HG03025 (cell line): Measurements from ENCODE around the gene SLCO2A1.

ENCODE experiments used
- ATAC-seq: cut with Tn5 transposase; IDR thresholded peaks from one replicate; pipeline ENCODE4 v1.9.1; 2021; ENCODE audit warnings: mild to moderate bottlenecking, moderate library complexity; ENCODE audit not compliant: unreplicated experiment, low FRiP score

SLCO2A1 gene

GRCh38 chr3:134061401-134061800 lies 31.7 kb upstream of the SLCO2A1 start:
- no peak for ATAC-seq

DNA sequence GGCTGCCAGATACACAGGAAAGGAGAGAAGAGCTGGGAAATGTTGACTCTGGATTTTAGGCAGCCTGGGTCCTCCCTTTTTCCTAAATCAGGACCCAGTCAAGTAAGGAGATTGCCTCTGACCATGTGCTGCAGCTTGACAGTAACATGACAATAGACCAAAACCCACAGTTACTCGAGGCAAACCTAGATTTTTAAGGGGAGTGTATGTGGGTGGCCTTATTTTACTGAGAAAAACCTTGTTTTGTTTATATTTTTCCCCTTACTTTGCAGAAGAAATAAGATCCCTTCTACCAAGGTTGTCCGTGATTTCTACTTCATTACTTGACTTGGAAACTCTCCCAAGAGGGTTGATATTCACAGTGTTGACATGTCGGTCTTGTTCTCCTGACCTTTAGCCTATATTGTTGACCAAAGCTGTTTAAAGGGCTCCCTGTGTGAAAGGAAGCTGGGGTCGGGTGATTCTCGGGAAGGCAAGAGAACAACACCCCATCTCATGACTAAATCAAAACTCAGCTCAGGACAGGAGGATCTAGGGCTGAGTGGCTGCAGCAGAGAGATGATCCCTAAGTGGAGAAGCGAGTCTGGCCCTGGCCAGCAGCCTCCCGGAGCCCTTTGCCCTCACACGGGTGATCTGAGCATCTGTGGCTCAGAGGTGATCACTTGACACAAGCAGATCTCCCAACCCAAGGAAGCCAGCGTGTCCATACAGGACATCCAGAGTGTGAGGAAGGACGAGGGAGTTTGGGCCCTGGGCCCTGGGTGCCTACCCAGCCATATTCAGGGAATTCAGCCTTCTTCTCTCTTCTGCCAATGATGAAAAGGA lies 31.0 kb upstream of the SLCO2A1 start:
- ATAC-seq, result no peak

DNA sequence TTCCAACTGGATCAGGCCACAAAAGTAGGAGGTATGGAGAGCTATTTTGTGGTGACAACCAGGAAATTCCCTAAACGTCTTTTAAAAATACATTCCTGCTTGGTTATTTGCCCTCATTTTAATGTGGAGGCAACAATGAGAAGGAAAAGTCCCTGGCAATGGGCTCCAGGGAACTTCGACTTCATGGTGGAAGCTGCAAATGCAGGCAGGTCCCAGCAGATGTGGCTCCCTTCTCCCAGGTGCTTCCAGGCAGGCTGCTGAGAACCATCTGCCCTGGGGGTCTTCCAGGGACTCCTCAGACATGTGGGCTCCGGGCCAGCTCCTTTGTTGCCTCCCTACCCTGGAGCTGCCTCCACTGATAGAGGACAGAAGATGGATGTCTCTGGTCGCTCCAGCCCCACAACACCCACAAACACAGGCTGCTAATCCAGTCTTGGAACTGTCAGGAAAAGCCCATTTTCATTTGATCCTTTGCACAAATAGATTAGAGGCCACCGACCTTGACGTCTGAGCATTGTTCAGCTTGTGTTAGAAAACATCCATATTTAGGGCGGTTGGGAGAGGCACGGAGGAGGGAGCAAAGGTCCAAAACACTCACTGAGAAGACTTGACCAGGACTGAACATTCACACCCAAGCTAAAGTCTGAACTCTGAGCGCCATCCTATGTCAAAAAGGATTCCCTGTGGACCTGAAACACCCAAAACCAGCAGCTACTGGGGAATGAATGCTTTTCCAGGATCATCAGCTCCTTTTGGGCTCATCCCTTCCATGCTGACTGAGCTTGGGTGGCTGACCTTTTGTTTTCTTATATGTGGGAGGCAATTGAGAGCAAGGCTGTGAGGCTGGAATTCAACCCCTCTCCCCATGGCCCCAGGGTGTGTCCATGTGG lies 30.2 kb upstream of the SLCO2A1 start:
- ATAC-seq, result no peak

- ATAC-seq, result no peak
Measured at GRCh38 chr3:134059035-134059601, 29.4 kb upstream of the SLCO2A1 start.

DNA sequence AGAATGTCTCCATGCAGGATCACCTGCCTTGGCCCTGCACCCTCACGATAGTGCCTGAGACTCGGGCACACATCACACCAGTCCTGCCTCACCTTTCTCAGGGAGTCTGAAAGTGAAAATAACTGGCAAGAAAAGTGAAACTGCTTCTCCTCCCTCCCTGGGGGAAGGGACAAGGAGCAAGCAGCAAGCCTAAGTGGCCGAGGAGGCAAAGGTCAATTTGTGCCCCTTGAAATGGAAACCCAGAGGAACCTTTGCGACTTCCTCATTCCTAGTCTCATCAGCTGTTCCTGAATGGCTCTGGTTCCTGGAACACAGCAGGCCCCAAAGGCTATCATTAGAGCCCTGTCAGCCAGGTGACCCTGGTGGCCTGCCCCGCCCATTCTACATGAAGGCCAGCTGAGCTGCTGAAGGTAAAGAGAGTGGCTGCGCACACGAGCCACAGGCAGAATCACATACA lies 28.0 kb upstream of the SLCO2A1 start:
- no peak for ATAC-seq

DNA sequence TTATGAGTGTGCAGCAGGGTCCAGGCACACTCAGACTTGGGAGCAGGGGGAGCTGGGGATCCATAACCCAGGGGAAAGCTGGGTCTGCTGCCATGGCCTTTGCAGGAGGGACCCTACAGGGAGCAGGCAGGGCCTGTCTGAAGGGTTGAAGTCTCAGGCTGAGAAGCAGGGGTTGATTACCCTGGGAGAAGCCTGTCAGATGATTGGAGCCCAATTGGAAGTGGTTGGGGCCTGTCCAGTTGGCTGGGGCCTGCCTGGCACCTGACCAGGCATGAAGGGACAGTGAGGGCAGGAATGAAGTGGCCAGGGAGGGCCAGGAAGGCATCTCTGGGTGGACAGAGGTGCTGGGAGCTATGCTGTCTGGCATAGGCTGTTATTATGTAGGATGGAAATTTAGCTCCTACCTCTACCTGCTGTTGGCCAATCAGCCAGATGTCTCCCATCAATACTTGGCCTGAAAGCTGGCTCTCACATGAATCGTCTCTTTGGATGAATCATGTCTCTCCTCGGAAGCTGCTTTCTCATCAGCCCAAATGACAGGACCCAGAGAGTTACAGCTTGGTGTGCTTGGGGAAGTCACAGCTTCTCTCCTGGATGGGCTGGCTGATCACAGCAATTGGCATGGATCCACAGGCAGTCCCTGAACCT lies 27.4 kb upstream of the SLCO2A1 start:
- ATAC-seq, result no peak

DNA sequence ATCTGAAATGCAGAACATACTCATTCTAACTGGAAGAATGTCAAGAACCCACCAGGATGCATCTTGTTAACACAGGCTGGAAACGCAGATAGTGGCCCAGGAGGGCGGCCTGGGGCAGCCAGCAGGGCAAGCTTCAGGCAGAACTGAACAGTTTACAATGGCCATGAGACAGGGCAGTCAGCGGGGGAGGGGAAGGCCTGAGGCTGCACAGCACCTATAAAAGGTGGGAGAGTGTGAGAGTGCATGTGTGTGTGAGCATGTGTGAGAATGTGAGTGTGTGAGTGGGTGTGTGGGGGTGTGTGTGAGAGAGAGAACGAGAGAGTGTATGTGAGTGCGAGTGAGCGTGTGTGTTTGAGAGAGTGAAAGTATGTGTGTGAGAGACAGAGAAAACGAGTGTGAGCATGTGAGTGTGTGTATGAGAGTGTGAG lies 26.8 kb upstream of the SLCO2A1 start:
- ATAC-seq, result no peak

GRCh38 chr3:134055661-134056060 lies 25.9 kb upstream of the SLCO2A1 start:
- ATAC-seq, result no peak

DNA sequence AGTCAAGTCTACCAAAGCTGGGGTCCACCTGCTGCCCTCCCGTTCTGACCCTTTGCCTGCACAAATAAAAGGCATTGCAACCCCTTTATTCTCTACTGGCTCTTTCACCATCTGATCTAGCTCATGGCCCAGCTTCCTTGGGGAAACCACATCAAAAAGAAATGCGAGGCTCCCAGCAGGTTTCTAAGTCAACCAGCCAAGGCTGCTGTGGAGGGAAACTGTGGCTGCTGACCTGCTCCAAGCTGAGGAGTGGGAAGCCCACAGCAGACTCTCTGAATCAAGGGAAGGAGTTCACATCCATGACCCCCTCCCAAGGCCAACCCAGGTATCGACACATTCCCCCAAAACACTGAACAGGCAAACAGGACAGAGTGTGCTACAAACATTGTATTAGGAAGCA lies 25.2 kb upstream of the SLCO2A1 start:
- ATAC-seq, result no peak

DNA sequence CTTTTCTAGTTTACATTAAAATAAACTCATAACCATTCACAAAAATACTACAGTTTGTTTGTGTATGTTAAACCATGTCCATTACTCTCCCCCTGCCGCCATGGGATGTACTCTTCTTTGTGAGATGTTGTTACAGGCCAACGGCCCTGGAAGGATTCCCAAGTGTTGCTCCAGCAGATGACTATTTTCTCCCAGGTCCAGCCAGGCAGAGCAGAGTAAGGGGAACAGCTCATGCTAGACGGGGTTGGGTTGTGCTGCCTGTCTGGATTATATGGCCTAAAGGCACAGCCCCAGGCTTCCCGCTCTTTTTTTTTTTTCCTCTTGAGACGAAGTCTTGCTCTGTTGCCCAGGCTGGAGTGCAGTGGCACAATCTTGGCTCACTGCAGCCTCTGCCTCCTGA lies 24.5 kb upstream of the SLCO2A1 start:
- no peak for ATAC-seq

- ATAC-seq, result no peak
Measured at GRCh38 chr3:134052370-134052769, 22.6 kb upstream of the SLCO2A1 start.

DNA sequence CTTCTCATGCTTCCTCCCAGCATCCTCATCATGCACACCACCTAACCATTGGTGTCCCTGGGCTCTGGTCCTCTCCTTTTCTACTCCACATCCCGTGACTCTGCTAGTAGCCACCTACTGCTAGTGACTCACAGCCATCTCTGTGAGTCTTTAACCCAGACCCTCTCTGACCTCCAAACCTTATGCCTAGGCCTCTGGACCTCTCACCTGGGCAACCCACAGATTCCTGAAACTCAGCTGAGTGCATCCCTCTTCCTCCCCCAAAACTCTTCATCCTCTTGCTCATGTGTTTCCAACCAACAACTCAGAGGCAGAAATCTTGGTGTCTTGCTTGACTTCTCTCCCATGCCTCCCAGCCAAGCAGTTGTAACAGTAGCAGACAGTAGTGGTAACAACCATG lies 20.0 kb upstream of the SLCO2A1 start:
- ATAC-seq, result no peak

- ATAC-seq, result no peak
Measured at GRCh38 chr3:134048278-134048996, 18.7 kb upstream of the SLCO2A1 start.

- ATAC-seq, result no peak
Measured at GRCh38 chr3:134044459-134044858, 14.7 kb upstream of the SLCO2A1 start.

DNA sequence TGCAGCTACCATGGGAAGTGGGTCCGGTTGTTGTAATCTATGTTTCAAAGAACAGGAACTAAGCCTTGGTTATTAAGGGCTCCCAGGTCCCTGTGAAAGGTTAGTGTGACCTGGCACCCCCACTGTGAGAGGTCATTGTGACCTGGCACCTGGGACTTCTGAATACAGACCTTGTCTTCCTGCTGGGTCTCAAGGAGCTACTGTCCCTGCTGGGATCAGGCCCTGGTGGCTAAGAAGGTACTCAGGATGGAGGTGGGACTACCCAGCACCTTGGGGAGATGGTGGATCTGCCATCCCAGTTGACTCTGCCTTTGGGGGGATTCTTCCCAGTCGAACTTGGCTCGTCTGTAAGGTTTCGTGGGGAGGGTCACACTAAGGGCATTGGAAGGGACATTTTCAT lies 10.3 kb upstream of the SLCO2A1 start:
- ATAC-seq, result no peak

GRCh38 chr3:134039161-134039862 lies 9.6 kb upstream of the SLCO2A1 start:
- ATAC-seq, result no peak

- ATAC-seq, result no peak
Measured at GRCh38 chr3:134038716-134039115, 9.0 kb upstream of the SLCO2A1 start.

DNA sequence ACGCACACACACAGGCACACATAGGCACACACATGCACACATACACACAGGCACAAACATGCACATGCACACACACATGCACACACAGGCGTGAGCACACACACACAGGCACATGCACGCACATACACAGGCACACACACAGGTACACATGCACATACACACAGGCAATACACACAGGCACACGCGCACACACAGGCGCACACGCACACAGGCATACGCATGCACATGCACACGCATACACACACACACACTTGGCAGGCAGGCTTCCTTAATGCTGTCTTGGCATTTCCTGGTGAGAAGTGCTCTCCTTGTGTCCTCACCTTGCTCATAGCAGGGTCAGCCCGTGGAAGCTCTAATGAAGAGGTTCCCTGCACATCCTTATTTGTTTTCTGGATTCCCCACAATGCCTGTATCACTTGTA lies 8.4 kb upstream of the SLCO2A1 start:
- ATAC-seq, result no peak

GRCh38 chr3:134037168-134037567 lies 7.4 kb upstream of the SLCO2A1 start:
- ATAC-seq, result no peak
